Vagina (tissue), 2 donors: Measurements from ENCODE around the gene GNA15.

Source experiments
- CTCF ChIP-seq, 3 experiments: fragments of 450-650 bp in 2 of 3; fragments of 200-600 bp in 1 of 3; sonication (generic) in 1 of 3; IDR thresholded peaks; one replicate each; pipeline ENCODE4 v1.5.1; 2017 to 2019; ENCODE audit warnings: antibody characterized with exemption in 3 of 3, mild to moderate bottlenecking in 2 of 3, moderate library complexity in 2 of 3
- POLR2AphosphoS5 ChIP-seq, 2 donors: sonication (generic); formaldehyde crosslinking; IDR thresholded peaks; one replicate each; pipeline ENCODE4 v1.9.0; 2017; ENCODE audit warnings: antibody characterized with exemption in 2 of 2, mild to moderate bottlenecking in 2 of 2, low read depth in 1 of 2; ENCODE audit not compliant: insufficient read depth in 1 of 2

- TF ChIP-seq CTCF (IDR thresholded peaks at IDR 0.05): no peak
- TF ChIP-seq POLR2AphosphoS5 (IDR thresholded peaks at IDR 0.05; ENCODE audit: insufficient read depth in 1 of 2, low read depth in 1 of 2): no peak
Measured at GRCh38 chr19:3208317-3209207, 72.7 kb downstream of the GNA15 start.
